Inflammatory macrophage treated with lipopolysaccharide for 1 hour (primary cell): ENCODE data around the gene ITGA2B.
"Not testable (repeated sequence)": the region's sequence is repeated elsewhere in the genome, so short reads cannot be mapped to it uniquely, and the experiment has no call there.

Experiments used
- DNase-seq, 2 donors: peaks; one replicate each; pipeline ENCODE4 v3.0.0-alpha.2; 2020 to 2022

ITGA2B gene

GRCh38 chr17:44351961-44352827 is 37.3 kb downstream of the ITGA2B start:
- DNase-seq: no peak

GRCh38 chr17:44351464-44351863 is 38.0 kb downstream of the ITGA2B start:
- no peak for DNase-seq

GRCh38 chr17:44350733-44351226 is 38.7 kb downstream of the ITGA2B start:
- peak in 1 of 2 donors; percentile 78 for DNase-seq

- no peak for DNase-seq
Measured at GRCh38 chr17:44349553-44350070, 39.8 kb downstream of the ITGA2B start.

- no peak for DNase-seq
Measured at GRCh38 chr17:44348988-44349364, 40.5 kb downstream of the ITGA2B start.

GRCh38 chr17:44348234-44348987 is 41.0 kb downstream of the ITGA2B start:
- DNase-seq: peak; percentile 92 to 96

- peak in 1 of 2 donors; percentile 32 for DNase-seq
Measured at GRCh38 chr17:44347206-44348055, 42.0 kb downstream of the ITGA2B start.

GRCh38 chr17:44346064-44346844 is 43.2 kb downstream of the ITGA2B start:
- no peak for DNase-seq

- peak; percentile 83 to 90 for DNase-seq
Measured at GRCh38 chr17:44345454-44346026, 43.9 kb downstream of the ITGA2B start.

GRCh38 chr17:44344939-44345453 is 44.5 kb downstream of the ITGA2B start, which contains the start of gene GRN:
Gene GRN (plus strand): TSS chr17:44345302. CDS start chr17:44349165, 3,863 bp downstream.
- DNase-seq: peak; percentile 95 to 97

GRCh38 chr17:44343510-44344209 is 45.8 kb downstream of the ITGA2B start:
- DNase-seq: no peak

GRCh38 chr17:44340553-44340952 is 48.9 kb downstream of the ITGA2B start:
- not testable (repeated sequence) for DNase-seq

GRCh38 chr17:44338702-44339101 is 50.7 kb downstream of the ITGA2B start:
- DNase-seq: peak in 1 of 2 donors; percentile 73

GRCh38 chr17:44335968-44336367 is 53.5 kb downstream of the ITGA2B start:
- DNase-seq: no peak

GRCh38 chr17:44335564-44335963 is 53.9 kb downstream of the ITGA2B start:
- DNase-seq: no peak

GRCh38 chr17:44334727-44335126 is 54.7 kb downstream of the ITGA2B start:
- DNase-seq: no peak

- no peak for DNase-seq
Measured at GRCh38 chr17:44334315-44334714, 55.1 kb downstream of the ITGA2B start.

GRCh38 chr17:44333371-44333770 is 56.1 kb downstream of the ITGA2B start:
- peak; percentile 54 to 63 for DNase-seq

- DNase-seq: peak; percentile 82 to 99
Measured at GRCh38 chr17:44331249-44331760, 58.1 kb downstream of the ITGA2B start.

- DNase-seq: not testable (repeated sequence)
Measured at GRCh38 chr17:44330263-44330662, 59.2 kb downstream of the ITGA2B start.
